Ectodermal cell (in vitro differentiated cells): ENCODE data around the gene ATP13A2.

ENCODE experiments used
- H3K27ac ChIP-seq: 2 replicates; pipeline ENCODE4 v1.7.0; 2013; ENCODE audit warnings: mild to moderate bottlenecking, low read depth, low read length; ENCODE audit not compliant: insufficient read depth, poor library complexity, severe bottlenecking
- H3K27me3 ChIP-seq: 2 replicates; pipeline ENCODE4 v1.7.0; 2013; ENCODE audit warnings: mild to moderate bottlenecking, low read length; ENCODE audit not compliant: insufficient read depth, control insufficient read depth, poor library complexity, severe bottlenecking
- H3K36me3 ChIP-seq: one replicate; pipeline ENCODE4 v1.7.0; 2013; ENCODE audit warnings: low read length; ENCODE audit not compliant: control insufficient read depth, insufficient read depth
- H3K4me1 ChIP-seq: one replicate; pipeline ENCODE4 v1.7.0; 2013; ENCODE audit warnings: low read length; ENCODE audit not compliant: control insufficient read depth, insufficient read depth
- H3K4me3 ChIP-seq: 2 replicates; pipeline ENCODE4 v1.7.0; 2013; ENCODE audit warnings: low read depth, low read length, control low read depth; ENCODE audit not compliant: insufficient read depth
- H3K9me3 ChIP-seq: 2 replicates; pipeline ENCODE4 v1.7.0; 2013; ENCODE audit warnings: mild to moderate bottlenecking, low read length, moderate library complexity; ENCODE audit not compliant: control insufficient read depth
- WGBS, 2 experiments: methylation state at CpG; one replicate each; pipeline ENCODE4 v1.1.7; 2013; ENCODE audit warnings: missing lambda C conversion rate in 2 of 2; 5-methylcytosine and 5-hydroxymethylcytosine counted together

The ATP13A2 gene

GRCh38 chr1:16979475-16980327, 32.0 kb downstream of the ATP13A2 start:
- no peaks in the 10 kb centered on the region for H3K9me3 ChIP-seq
- no peaks in the 10 kb centered on the region for H3K36me3 ChIP-seq
- H3K27ac ChIP-seq: peak overlapping the region; percentile 73
- H3K27me3 ChIP-seq: no peaks in the 10 kb centered on the region
- peak overlapping the region; percentile 74 for H3K4me3 ChIP-seq
- 1 to 2% methylated on average over 43 of the region's 44 CpGs for WGBS, 2 experiments
- H3K4me1 ChIP-seq: peaks cover 34% of the 10 kb centered on the region

- no peaks in the 10 kb centered on the region for H3K36me3 ChIP-seq
- H3K4me1 ChIP-seq: peaks cover 34% of the 10 kb centered on the region
- peak overlapping the region; percentile 74 for H3K4me3 ChIP-seq
- no peak overlapping the region for H3K27ac ChIP-seq
- 44 to 46% methylated on average over 20 of the region's 20 CpGs for WGBS, 2 experiments
- no peaks in the 10 kb centered on the region for H3K27me3 ChIP-seq
- no peaks in the 10 kb centered on the region for H3K9me3 ChIP-seq
Measured at GRCh38 chr1:16978567-16979474, 32.9 kb downstream of the ATP13A2 start.

DNA sequence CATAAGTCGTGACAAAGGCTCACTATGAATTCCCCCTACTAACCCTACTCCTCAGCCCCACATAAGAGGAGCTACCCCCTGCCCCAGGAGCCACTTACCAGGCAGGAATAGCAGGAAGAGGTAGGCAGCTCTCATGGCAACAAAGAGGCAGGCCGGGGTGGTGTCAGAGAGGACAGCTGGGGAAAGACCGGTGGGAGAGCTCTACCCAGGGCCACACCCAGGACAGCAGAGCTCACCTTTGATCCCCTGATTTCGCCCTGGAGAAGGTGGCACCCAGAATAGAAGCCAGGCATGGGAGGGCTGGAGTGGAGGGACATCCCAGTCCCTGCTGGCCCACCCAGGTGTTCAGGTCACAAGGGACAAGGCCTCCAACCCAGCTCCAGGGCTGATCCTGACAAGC, 33.6 kb downstream of the ATP13A2 start:
- H3K4me3 ChIP-seq: peak overlapping the region; percentile 74
- H3K36me3 ChIP-seq: peaks cover 4% of the 10 kb centered on the region
- H3K4me1 ChIP-seq: peaks cover 30% of the 10 kb centered on the region
- H3K9me3 ChIP-seq: no peaks in the 10 kb centered on the region
- 81 to 87% methylated on average over 4 of the region's 4 CpGs for WGBS, 2 experiments
- no peak overlapping the region for H3K27ac ChIP-seq
- H3K27me3 ChIP-seq: no peaks in the 10 kb centered on the region

- H3K4me1 ChIP-seq: peaks cover 30% of the 10 kb centered on the region
- no peaks in the 10 kb centered on the region for H3K9me3 ChIP-seq
- peaks cover 6% of the 10 kb centered on the region for H3K36me3 ChIP-seq
- no peak overlapping the region for H3K4me3 ChIP-seq
- H3K27me3 ChIP-seq: no peaks in the 10 kb centered on the region
- 91 to 92% methylated on average over 5 of the region's 5 CpGs for WGBS, 2 experiments
- H3K27ac ChIP-seq: no peak overlapping the region
Measured at GRCh38 chr1:16977377-16977776, 34.4 kb downstream of the ATP13A2 start.

- Histone ChIP-seq H3K27me3 (no peaks in the 10 kb centered on the region), H3K4me3 (no peak overlapping the region), H3K36me3 (peaks cover 6% of the 10 kb centered on the region), H3K27ac (no peak overlapping the region), H3K9me3 (no peaks in the 10 kb centered on the region), H3K4me1 (peaks cover 31% of the 10 kb centered on the region)
- WGBS, 2 experiments: 88% methylated on average over 16 of the region's 16 CpGs
Measured at GRCh38 chr1:16976966-16977365, 34.8 kb downstream of the ATP13A2 start.

GRCh38 chr1:16975838-16976237, 35.9 kb downstream of the ATP13A2 start:
- no peak overlapping the region for H3K27ac ChIP-seq
- 95 to 96% methylated on average over 14 of the region's 14 CpGs for WGBS, 2 experiments
- H3K36me3 ChIP-seq: peaks cover 6% of the 10 kb centered on the region
- H3K4me3 ChIP-seq: no peak overlapping the region
- H3K9me3 ChIP-seq: no peaks in the 10 kb centered on the region
- H3K4me1 ChIP-seq: peaks cover 35% of the 10 kb centered on the region
- H3K27me3 ChIP-seq: no peaks in the 10 kb centered on the region

DNA sequence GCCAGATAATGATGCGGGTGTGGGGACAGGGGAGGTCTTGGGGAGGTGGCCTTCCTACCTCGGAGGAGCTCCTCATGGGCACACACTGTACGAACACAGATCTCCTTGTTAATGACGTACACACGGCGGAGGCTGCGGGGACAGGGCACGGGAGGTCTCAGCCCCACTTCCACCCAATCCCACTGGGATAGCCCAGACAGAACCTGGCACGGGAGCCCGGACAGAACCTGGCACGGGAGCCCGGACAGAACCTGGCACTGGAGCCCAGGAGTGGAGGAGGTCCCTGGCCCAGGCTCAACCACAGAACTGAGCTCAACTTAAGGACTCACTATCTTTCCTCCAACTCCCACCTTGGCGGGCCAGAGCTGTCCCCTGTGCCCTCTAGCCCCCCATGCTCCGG, 36.5 kb downstream of the ATP13A2 start:
- 94 to 96% methylated on average over 14 of the region's 14 CpGs for WGBS, 2 experiments
- H3K9me3 ChIP-seq: no peaks in the 10 kb centered on the region
- no peak overlapping the region for H3K4me3 ChIP-seq

DNA sequence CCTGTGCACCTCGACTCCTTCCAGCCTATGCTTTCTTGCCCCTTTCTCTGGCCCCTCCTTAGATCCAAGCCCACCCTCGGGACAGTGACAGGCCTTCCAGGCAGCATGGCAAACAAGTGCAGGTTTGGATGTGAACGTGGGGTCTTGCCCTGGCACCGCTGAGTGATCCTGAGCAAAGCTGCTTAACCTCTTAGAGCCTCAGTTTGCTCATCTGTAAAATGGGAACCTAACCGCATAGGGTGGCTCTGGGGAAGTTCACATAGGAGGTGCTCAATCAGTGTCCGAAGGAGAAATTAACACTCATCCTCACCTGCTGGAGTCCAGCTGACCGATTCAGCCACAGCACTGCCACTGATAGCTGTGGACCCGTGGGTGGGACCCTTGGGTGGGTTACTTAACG, 38.5 kb downstream of the ATP13A2 start:
- 93 to 94% methylated on average over 9 of the region's 9 CpGs for WGBS, 2 experiments
- no peaks in the 10 kb centered on the region for H3K9me3 ChIP-seq
- H3K27me3 ChIP-seq: no peaks in the 10 kb centered on the region
- H3K27ac ChIP-seq: no peak overlapping the region
- H3K4me1 ChIP-seq: peaks cover 24% of the 10 kb centered on the region
- H3K4me3 ChIP-seq: no peak overlapping the region
- peaks cover 8% of the 10 kb centered on the region for H3K36me3 ChIP-seq

More for the DNA sequence above, 36.5 kb downstream of the ATP13A2 start:
- Histone ChIP-seq H3K36me3 (peaks cover 6% of the 10 kb centered on the region), H3K27me3 (no peaks in the 10 kb centered on the region), H3K4me1 (peaks cover 35% of the 10 kb centered on the region), H3K27ac (no peak overlapping the region)

DNA sequence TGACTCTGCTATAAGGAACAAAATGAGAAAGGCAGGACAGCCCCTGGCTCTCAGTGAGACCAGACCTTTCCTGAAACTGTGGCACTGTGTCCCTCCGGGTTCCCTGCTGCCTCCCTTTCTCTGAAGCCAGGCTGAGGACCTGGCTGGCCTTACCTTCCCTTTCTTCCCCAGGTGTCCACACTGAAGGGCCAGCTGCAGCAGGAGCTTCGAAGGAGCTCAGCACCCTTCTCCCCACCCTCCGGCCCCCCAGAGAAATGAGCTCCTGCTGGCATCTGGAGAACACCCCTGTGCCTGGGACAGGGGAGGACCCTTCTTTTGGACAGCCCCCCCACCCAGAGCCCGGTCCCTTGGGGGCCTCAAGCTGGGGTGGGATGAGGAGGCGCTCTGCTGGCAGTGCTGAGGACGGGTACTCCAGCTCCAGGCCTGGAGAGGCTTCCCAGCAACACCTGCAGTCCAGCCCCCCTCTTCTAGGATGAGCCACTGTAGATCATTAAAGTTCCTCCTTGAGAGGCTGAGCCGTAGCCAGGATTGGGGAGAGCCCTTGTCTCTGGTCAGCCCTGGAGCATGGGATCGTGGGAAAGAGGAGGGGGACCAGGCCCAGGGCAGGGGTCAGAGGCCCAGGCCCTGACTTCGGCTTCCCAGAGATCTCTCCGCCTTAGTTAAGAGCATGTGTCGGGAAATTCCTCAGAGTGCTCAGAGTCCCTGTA, 39.4 kb downstream of the ATP13A2 start:
- WGBS, 2 experiments: 73 to 87% methylated on average over 10 to 11 of the region's 11 CpGs

More for the DNA sequence above, 39.4 kb downstream of the ATP13A2 start:
- peak overlapping the region; percentile 67 for H3K27ac ChIP-seq
- no peaks in the 10 kb centered on the region for H3K27me3 ChIP-seq
- no peaks in the 10 kb centered on the region for H3K9me3 ChIP-seq
- H3K36me3 ChIP-seq: peaks cover 12% of the 10 kb centered on the region
- no peak overlapping the region for H3K4me3 ChIP-seq
- H3K4me1 ChIP-seq: peaks cover 18% of the 10 kb centered on the region
